ENCODE data around the gene BHMT. TPM values are rescaled to one million over a fixed set of nuclear protein-coding genes. Genes with fewer than 3 reads are reported as not detected.

Gene BHMT
- total and polyA plus RNA-seq, 2 donors (not counting 1 experiment from before 2014, with no cell fraction given): 0.17 TPM; not detected in 1

DNA sequence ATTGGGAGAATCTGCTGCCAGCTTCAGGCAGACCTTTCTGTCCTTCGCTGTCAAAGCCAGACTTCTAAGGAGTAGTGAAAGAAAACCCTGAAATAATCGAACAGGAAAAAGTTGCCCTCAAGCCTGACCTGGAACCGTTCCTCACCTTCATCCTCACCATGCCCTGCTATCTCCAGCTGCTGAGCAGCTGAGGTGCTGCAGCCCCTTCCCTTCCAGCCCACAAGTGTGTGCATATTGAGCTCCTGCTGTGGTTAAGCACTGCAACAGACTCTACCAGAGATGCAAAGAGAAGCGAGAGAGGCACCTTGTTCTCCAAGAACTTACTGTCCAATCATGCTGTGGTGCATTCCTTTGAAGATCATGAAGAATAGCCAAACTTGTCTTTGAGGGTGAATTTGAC is 23.1 kb upstream of the BHMT start:
- Histone ChIP-seq H3K79me2 (ENCODE audit: control insufficient read depth, insufficient read depth, low read length) (no peaks in the 10 kb centered on the region), H3K36me3 (ENCODE audit: control insufficient read depth, insufficient read depth, low read length) (no peaks in the 10 kb centered on the region), H3K4me2 (ENCODE audit: extremely low read depth, insufficient read depth, low read length) (no peak overlapping the region), H3K9ac (ENCODE audit: insufficient read depth, low read length) (no peak overlapping the region), H3K9me3 (ENCODE audit: control insufficient read depth, insufficient read depth, low read depth, low read length) (no peaks in the 10 kb centered on the region), H3K27me3 (ENCODE audit: control insufficient read depth, insufficient read depth, low read length) (no peaks in the 10 kb centered on the region), H2AFZ (ENCODE audit: low read length) (no peak overlapping the region), H3K4me1 (ENCODE audit: control insufficient read depth, extremely low read depth, insufficient read depth, low read length) (no peaks in the 10 kb centered on the region), H3K4me3 (replicated peaks in 1 of 4; ENCODE audit: control extremely low read depth in 1 of 4, insufficient read depth in 1 of 4, low read depth in 3 of 4, low read length in 4 of 4) (no peak overlapping the region), H4K20me1 (ENCODE audit: control insufficient read depth, extremely low read depth, insufficient read depth, low read length) (no peaks in the 10 kb centered on the region), H3K27ac (ENCODE audit: insufficient read depth, low read length) (no peak overlapping the region)
- TF ChIP-seq, protein P1, sequence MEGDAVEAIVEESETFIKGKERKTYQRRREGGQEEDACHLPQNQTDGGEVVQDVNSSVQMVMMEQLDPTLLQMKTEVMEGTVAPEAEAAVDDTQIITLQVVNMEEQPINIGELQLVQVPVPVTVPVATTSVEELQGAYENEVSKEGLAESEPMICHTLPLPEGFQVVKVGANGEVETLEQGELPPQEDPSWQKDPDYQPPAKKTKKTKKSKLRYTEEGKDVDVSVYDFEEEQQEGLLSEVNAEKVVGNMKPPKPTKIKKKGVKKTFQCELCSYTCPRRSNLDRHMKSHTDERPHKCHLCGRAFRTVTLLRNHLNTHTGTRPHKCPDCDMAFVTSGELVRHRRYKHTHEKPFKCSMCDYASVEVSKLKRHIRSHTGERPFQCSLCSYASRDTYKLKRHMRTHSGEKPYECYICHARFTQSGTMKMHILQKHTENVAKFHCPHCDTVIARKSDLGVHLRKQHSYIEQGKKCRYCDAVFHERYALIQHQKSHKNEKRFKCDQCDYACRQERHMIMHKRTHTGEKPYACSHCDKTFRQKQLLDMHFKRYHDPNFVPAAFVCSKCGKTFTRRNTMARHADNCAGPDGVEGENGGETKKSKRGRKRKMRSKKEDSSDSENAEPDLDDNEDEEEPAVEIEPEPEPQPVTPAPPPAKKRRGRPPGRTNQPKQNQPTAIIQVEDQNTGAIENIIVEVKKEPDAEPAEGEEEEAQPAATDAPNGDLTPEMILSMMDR (conservative IDR thresholded peaks at IDR 0.05 in 1 of 2, IDR thresholded peaks at IDR 0.05 in 1 of 2; ENCODE audit: low read depth in 1 of 2, low read length in 2 of 2): no peak
- no peak for TF ChIP-seq EZH2 (IDR thresholded peaks at IDR 0.05; ENCODE audit: low read length, missing control alignments)
- DNase-seq (ENCODE audit: low read depth in 2 of 2): no peak

DNA sequence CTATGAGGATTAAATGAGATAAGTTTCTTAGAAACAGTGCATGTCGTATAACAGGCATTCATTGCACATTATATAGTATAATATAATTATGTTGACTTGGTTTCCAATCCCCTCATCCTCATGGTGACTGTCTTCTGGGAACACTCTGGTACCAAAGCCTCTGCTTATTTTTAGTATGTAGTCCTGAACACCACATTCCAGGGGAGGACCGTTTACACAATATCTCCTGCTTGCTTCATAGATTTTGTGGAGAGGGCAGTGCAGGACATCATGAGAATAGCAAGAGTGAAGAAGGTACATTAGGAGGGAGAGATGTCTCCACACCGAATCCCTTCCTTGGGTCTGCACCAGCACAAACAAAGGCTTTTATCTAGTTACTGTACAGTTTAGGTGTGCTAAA is 20.5 kb upstream of the BHMT start:
- H3K4me3 ChIP-seq (replicated peaks in 1 of 4; ENCODE audit: control extremely low read depth in 1 of 4, insufficient read depth in 1 of 4, low read depth in 3 of 4, low read length in 4 of 4): no peak overlapping the region
- H3K79me2 ChIP-seq (ENCODE audit: control insufficient read depth, insufficient read depth, low read length): no peaks in the 10 kb centered on the region
- no peaks in the 10 kb centered on the region for H3K27me3 ChIP-seq (ENCODE audit: control insufficient read depth, insufficient read depth, low read length)
- no peak for DNase-seq (ENCODE audit: low read depth in 2 of 2)
- no peaks in the 10 kb centered on the region for H3K36me3 ChIP-seq (ENCODE audit: control insufficient read depth, insufficient read depth, low read length)
- no peak overlapping the region for H3K4me2 ChIP-seq (ENCODE audit: extremely low read depth, insufficient read depth, low read length)
- H3K9me3 ChIP-seq (ENCODE audit: control insufficient read depth, insufficient read depth, low read depth, low read length): no peaks in the 10 kb centered on the region
- TF ChIP-seq, protein P1 (conservative IDR thresholded peaks at IDR 0.05 in 1 of 2, IDR thresholded peaks at IDR 0.05 in 1 of 2; ENCODE audit: low read depth in 1 of 2, low read length in 2 of 2): no peak
- no peak for TF ChIP-seq EZH2 (IDR thresholded peaks at IDR 0.05; ENCODE audit: low read length, missing control alignments)
- H3K9ac ChIP-seq (ENCODE audit: insufficient read depth, low read length): no peak overlapping the region
- no peaks in the 10 kb centered on the region for H3K4me1 ChIP-seq (ENCODE audit: control insufficient read depth, extremely low read depth, insufficient read depth, low read length)
- no peak overlapping the region for H3K27ac ChIP-seq (ENCODE audit: insufficient read depth, low read length)
- H4K20me1 ChIP-seq (ENCODE audit: control insufficient read depth, extremely low read depth, insufficient read depth, low read length): no peaks in the 10 kb centered on the region
- no peak overlapping the region for H2AFZ ChIP-seq (ENCODE audit: low read length)

DNA sequence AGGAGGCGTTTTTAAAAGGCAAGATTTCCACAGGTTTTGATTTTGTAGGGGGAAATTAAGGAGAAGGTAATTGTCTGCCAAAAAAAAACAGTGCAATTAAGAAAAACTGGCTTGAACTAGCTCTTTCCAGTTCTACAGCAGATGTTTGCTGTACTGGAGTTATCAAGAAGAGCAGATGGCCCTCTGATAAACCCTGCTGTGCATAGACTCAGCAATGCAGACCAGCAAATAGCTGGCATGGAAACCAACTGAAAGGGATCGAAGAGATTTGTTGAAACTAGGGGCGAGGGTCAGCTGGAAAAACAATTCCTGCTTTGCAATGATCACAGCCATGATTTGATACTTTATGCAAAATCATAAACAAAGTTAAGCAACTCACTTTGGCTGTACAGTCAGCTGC is 17.8 kb upstream of the BHMT start:
- no peak for DNase-seq (ENCODE audit: low read depth in 2 of 2)
- Histone ChIP-seq H3K36me3 (ENCODE audit: control insufficient read depth, insufficient read depth, low read length) (no peaks in the 10 kb centered on the region), H2AFZ (ENCODE audit: low read length) (no peak overlapping the region), H3K9me3 (ENCODE audit: control insufficient read depth, insufficient read depth, low read depth, low read length) (no peaks in the 10 kb centered on the region), H3K4me1 (ENCODE audit: control insufficient read depth, extremely low read depth, insufficient read depth, low read length) (no peaks in the 10 kb centered on the region), H3K9ac (ENCODE audit: insufficient read depth, low read length) (no peak overlapping the region), H3K4me3 (replicated peaks in 1 of 4; ENCODE audit: control extremely low read depth in 1 of 4, insufficient read depth in 1 of 4, low read depth in 3 of 4, low read length in 4 of 4) (no peak overlapping the region), H4K20me1 (ENCODE audit: control insufficient read depth, extremely low read depth, insufficient read depth, low read length) (no peaks in the 10 kb centered on the region), H3K79me2 (ENCODE audit: control insufficient read depth, insufficient read depth, low read length) (no peaks in the 10 kb centered on the region), H3K27me3 (ENCODE audit: control insufficient read depth, insufficient read depth, low read length) (no peaks in the 10 kb centered on the region), H3K27ac (ENCODE audit: insufficient read depth, low read length) (no peak overlapping the region), H3K4me2 (ENCODE audit: extremely low read depth, insufficient read depth, low read length) (no peak overlapping the region)
- TF ChIP-seq, protein P1 (conservative IDR thresholded peaks at IDR 0.05 in 1 of 2, IDR thresholded peaks at IDR 0.05 in 1 of 2; ENCODE audit: low read depth in 1 of 2, low read length in 2 of 2): no peak
- TF ChIP-seq EZH2 (IDR thresholded peaks at IDR 0.05; ENCODE audit: low read length, missing control alignments): no peak

All from fibroblast of lung (primary cell).